Skeletal muscle satellite cell (primary cell): ENCODE measurements around the gene HYI.

Source experiments
- H3K27me3 ChIP-seq: 2 replicates; pipeline ENCODE4 v1.7.0; 2013; ENCODE audit warnings: low read length; ENCODE audit not compliant: control insufficient read depth, insufficient read depth
- H3K36me3 ChIP-seq: 2 replicates; pipeline ENCODE4 v1.7.0; 2013; ENCODE audit warnings: mild to moderate bottlenecking, control low read depth, low read length; ENCODE audit not compliant: insufficient read depth
- H3K4me1 ChIP-seq: 2 replicates; pipeline ENCODE4 v1.7.0; 2013; ENCODE audit warnings: low read length; ENCODE audit not compliant: control insufficient read depth, insufficient read depth
- H3K4me2 ChIP-seq: 2 replicates; pipeline ENCODE4 v1.7.0; 2013; ENCODE audit warnings: mild to moderate bottlenecking, low read length
- H3K4me3 ChIP-seq: 2 replicates; pipeline ENCODE4 v1.7.0; 2013; ENCODE audit warnings: low read length
- H3K9ac ChIP-seq: 2 replicates; pipeline ENCODE4 v1.7.0; 2013; ENCODE audit warnings: mild to moderate bottlenecking, low read depth, low read length, moderate library complexity
- H3K9me3 ChIP-seq: replicated peaks from 2 replicates; pipeline ENCODE4 v1.7.0; 2013; ENCODE audit warnings: mild to moderate bottlenecking, control low read depth, low read length

The HYI gene

GRCh38 chr1:43434256-43434655 lies 19.5 kb downstream of the HYI start:
- no peak overlapping the region for H3K9ac ChIP-seq
- no peak overlapping the region for H3K4me3 ChIP-seq
- H3K36me3 ChIP-seq: peaks cover 86% of the 10 kb centered on the region
- H3K27me3 ChIP-seq: no peaks in the 10 kb centered on the region
- no peaks in the 10 kb centered on the region for H3K9me3 ChIP-seq
- H3K4me2 ChIP-seq: no peak overlapping the region
- no peaks in the 10 kb centered on the region for H3K4me1 ChIP-seq

GRCh38 chr1:43432907-43433306 lies 20.8 kb downstream of the HYI start:
- Histone ChIP-seq H3K4me1 (no peaks in the 10 kb centered on the region), H3K4me2 (no peak overlapping the region), H3K9ac (no peak overlapping the region), H3K36me3 (peaks cover 90% of the 10 kb centered on the region), H3K9me3 (no peaks in the 10 kb centered on the region), H3K4me3 (no peak overlapping the region), H3K27me3 (no peaks in the 10 kb centered on the region)

- no peaks in the 10 kb centered on the region for H3K4me1 ChIP-seq
- H3K9me3 ChIP-seq: no peaks in the 10 kb centered on the region
- no peaks in the 10 kb centered on the region for H3K27me3 ChIP-seq
- no peak overlapping the region for H3K9ac ChIP-seq
- no peak overlapping the region for H3K4me2 ChIP-seq
- H3K36me3 ChIP-seq: peaks cover 91% of the 10 kb centered on the region
- H3K4me3 ChIP-seq: no peak overlapping the region
These were observed 21.4 kb downstream of the HYI start for GRCh38 chr1:43432171-43432860.

GRCh38 chr1:43431676-43432075 lies 22.1 kb downstream of the HYI start:
- Histone ChIP-seq H3K27me3 (no peaks in the 10 kb centered on the region), H3K9ac (no peak overlapping the region), H3K36me3 (peaks cover 92% of the 10 kb centered on the region), H3K4me2 (no peak overlapping the region), H3K4me3 (no peak overlapping the region), H3K4me1 (no peaks in the 10 kb centered on the region), H3K9me3 (no peaks in the 10 kb centered on the region)

- Histone ChIP-seq H3K36me3 (peaks cover 97% of the 10 kb centered on the region), H3K27me3 (no peaks in the 10 kb centered on the region), H3K4me3 (no peak overlapping the region), H3K4me2 (no peak overlapping the region), H3K4me1 (no peaks in the 10 kb centered on the region), H3K9me3 (no peaks in the 10 kb centered on the region), H3K9ac (no peak overlapping the region)
These were observed 22.9 kb downstream of the HYI start for GRCh38 chr1:43430831-43431230.

- Histone ChIP-seq H3K4me1 (no peaks in the 10 kb centered on the region), H3K4me3 (no peak overlapping the region), H3K27me3 (no peaks in the 10 kb centered on the region), H3K36me3 (peaks cover 97% of the 10 kb centered on the region), H3K4me2 (no peak overlapping the region), H3K9me3 (no peaks in the 10 kb centered on the region), H3K9ac (no peak overlapping the region)
These were observed 25.8 kb downstream of the HYI start for GRCh38 chr1:43427941-43428340.

GRCh38 chr1:43427524-43427923 lies 26.2 kb downstream of the HYI start:
- Histone ChIP-seq H3K4me1 (no peaks in the 10 kb centered on the region), H3K4me2 (no peak overlapping the region), H3K36me3 (peaks cover 96% of the 10 kb centered on the region), H3K4me3 (no peak overlapping the region), H3K27me3 (no peaks in the 10 kb centered on the region), H3K9ac (no peak overlapping the region), H3K9me3 (no peaks in the 10 kb centered on the region)

- H3K4me1 ChIP-seq: no peaks in the 10 kb centered on the region
- H3K9ac ChIP-seq: no peak overlapping the region
- H3K4me2 ChIP-seq: no peak overlapping the region
- H3K4me3 ChIP-seq: no peak overlapping the region
- H3K9me3 ChIP-seq: no peaks in the 10 kb centered on the region
- H3K36me3 ChIP-seq: peaks cover 94% of the 10 kb centered on the region
- H3K27me3 ChIP-seq: no peaks in the 10 kb centered on the region
These were observed 27.5 kb downstream of the HYI start for GRCh38 chr1:43426221-43426620.

- Histone ChIP-seq H3K36me3 (peaks cover 91% of the 10 kb centered on the region), H3K4me1 (no peaks in the 10 kb centered on the region)
These were observed 28.7 kb downstream of the HYI start for GRCh38 chr1:43425045-43425444.

GRCh38 chr1:43423672-43424550 lies 29.8 kb downstream of the HYI start:
- H3K4me3 ChIP-seq: no peak overlapping the region
- H3K27me3 ChIP-seq: no peaks in the 10 kb centered on the region
- no peak overlapping the region for H3K9ac ChIP-seq
- H3K4me2 ChIP-seq: no peak overlapping the region
- H3K9me3 ChIP-seq: no peaks in the 10 kb centered on the region
- peaks cover 89% of the 10 kb centered on the region for H3K36me3 ChIP-seq
- H3K4me1 ChIP-seq: no peaks in the 10 kb centered on the region

More at GRCh38 chr1:43425045-43425444, 28.7 kb downstream of the HYI start:
- Histone ChIP-seq H3K9ac (no peak overlapping the region), H3K27me3 (no peaks in the 10 kb centered on the region), H3K4me3 (no peak overlapping the region), H3K9me3 (no peaks in the 10 kb centered on the region), H3K4me2 (no peak overlapping the region)

GRCh38 chr1:43422995-43423671 lies 30.6 kb downstream of the HYI start:
- H3K9me3 ChIP-seq: no peaks in the 10 kb centered on the region
- H3K4me3 ChIP-seq: no peak overlapping the region
- peaks cover 88% of the 10 kb centered on the region for H3K36me3 ChIP-seq
- no peaks in the 10 kb centered on the region for H3K4me1 ChIP-seq
- no peak overlapping the region for H3K4me2 ChIP-seq
- H3K27me3 ChIP-seq: no peaks in the 10 kb centered on the region
- no peak overlapping the region for H3K9ac ChIP-seq
